ENCODE data around the gene NBAS.
A peak's percentile ranks its signal among the peaks of the same experiment; 100 is the strongest.

The NBAS gene

DNA sequence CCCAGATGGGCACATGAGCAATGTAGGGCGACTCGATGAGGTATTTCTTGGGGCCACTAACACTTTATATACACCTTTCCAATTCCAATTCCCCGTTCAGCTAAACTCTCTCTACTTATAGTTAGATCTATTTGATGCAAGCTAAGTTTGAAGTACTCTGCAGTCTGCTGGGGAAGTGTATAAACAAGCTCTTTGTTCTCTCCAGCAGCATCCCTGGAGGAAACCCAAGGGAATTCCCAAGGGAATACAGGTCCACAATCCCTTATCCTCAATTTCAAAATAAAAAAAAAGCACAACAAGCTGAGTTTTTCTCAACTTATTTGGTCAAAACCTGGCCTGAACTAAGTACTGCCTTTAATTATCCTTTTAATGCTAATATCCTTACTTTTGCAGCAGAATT lies 433.3 kb downstream of the NBAS start:
- DNase-seq (ENCODE audit: low spot score), result peak; percentile 95

DNA sequence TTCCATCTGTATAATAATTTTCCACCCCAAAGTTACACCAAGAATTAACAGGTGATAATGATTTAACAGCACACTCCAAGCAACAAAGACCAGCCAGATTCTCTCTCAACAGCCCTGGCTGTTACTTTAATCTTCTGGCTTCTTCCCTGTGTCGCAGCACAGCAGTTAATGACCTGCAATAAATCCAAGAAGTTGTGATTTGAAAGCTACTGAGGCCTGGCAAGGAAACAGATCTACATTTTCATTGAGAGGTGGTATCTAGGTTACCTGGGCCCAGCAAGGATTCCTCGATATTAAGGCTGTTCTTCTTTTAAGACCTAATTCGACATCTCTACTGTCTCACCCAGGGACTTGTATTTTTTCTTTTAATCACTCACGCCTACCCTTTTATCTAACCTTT lies 433.8 kb downstream of the NBAS start:
- no peak for DNase-seq (ENCODE audit: low spot score)

DNA sequence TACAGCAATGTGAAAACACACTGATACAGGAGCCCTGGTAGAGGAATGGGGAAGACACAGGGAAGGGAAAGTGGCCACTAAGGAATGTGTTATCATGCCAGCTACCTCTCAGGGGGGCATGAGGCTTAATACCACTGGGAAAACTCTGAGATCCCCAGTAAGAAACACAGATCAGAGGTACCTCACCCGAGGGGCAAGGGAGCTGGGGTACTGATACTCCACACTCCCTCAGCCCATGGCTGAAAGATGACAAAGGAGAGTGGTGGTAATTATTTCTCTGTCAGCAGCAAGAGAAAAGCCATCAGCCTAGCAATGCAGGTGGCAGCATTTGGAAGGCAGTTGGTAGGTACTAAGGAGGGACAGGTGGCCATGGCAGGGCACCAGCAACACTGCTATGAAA lies 434.8 kb downstream of the NBAS start:
- DNase-seq (ENCODE audit: low spot score), result no peak

- no peak for DNase-seq (ENCODE audit: low spot score)
Observed at GRCh38 chr2:15122915-15123314, 438.2 kb downstream of the NBAS start.

GRCh38 chr2:15120631-15121030 lies 440.5 kb downstream of the NBAS start:
- DNase-seq (ENCODE audit: low spot score), result no peak

DNA sequence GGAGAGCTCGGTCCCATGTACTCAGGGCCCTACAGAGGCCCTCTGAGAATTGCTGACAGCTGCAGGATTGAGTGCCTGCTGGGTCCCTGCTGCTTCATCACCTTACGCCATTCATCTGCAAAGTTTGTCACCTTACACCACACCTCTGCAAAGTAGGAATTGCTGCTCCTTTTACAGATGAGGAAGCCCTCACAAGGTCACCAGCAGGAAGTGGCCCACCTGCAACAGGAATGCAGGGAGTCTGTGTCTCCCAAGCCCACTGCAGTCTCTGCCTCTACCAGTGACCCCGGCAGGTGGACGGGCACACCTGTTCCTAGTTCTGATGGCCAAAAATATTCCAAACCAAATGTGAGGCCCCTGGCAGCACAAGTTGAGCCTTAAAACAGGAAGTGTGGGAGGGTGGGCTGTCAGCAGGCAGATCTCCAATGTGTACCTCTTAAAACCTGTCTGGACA lies 441.4 kb downstream of the NBAS start:
- DNase-seq (ENCODE audit: low spot score), result no peak

DNA sequence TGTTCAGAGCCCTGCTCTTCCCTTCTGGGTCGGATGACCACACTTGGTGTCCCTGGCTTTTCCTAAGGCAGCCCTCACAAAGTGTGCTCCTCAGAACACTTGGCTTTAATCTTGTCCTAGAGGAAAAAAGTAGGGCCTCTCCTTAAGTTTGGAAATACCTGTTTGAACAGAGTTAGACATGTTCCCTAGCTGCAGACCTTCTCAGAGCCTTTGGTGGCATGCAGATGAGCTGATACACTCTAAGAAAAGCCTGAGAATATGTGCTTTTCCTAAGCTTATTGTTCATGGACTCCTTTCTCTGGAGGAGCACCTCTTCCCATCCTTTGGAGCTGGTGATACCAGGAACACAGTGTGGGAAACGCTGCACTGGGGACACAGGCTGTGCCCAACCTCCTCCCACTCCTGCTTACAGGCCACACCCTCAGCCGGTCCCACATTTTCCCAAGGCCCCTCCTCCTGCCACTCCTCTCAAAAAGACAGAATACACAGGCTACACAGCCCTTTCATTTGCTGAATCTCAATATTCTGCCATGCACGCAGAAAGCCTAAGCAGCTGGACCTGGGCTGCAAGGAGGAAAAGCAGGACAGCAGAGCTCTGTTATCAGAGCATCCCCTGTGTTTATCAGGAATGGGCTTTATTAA lies 443.6 kb downstream of the NBAS start:
- no peak for DNase-seq (ENCODE audit: low spot score)

Data from COLO829 (cell line).